Urothelium cell line (cell line): Measurements from ENCODE around the gene MCCC2.
"Not testable (repeated sequence)": the region's sequence is repeated elsewhere in the genome, so short reads cannot be mapped to it uniquely, and the experiment has no call there.

Experiments
- DNase-seq: peaks from one replicate; pipeline ENCODE4 v3.0.0; 2011; ENCODE audit warnings: low spot score, mixed read lengths
- FAIRE-seq: peaks from 2 replicates; lab custom pipeline; 2011; peaks lifted over from hg19 to GRCh38; lab: Jason Lieb, UNC

MCCC2 gene

DNA sequence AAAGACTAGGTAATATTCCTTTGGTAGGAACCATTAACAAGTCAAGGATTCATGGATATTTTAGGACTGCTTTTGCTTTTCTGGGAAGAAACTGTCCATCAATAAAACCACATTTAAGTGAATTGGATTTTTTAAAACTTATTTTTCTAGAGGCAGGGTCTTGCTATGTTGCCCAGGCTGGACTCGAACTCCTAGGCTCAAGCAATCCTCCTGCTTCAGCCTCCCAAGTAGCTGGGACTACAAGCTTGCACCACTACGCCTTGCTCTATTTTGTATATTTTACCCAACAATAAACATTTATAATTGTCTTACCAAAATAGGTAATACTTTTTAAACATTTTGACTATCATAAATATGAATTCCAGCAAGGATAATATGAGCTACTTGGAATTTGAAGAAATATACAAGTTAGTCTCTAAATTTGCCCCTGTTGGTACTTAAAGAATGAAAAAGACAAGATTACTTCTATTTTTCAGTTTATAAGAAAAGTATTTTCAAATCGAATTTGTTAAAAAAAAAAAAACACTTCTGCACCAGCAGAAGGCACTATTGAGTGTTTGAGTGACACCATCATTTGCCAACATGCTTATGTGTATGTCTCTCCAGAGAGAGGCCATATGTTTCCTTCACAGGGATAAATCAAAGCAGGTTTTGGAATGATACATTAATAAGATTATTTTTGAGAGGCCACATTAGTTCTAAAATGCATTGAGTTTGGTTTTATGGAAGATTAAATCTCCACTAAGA is 71.9 kb downstream of the MCCC2 start:
- FAIRE-seq, result no peak

GRCh38 chr5:71662381-71662780 is 75.2 kb downstream of the MCCC2 start:
- no peak for FAIRE-seq
- no peak for DNase-seq

More for the DNA sequence above, 71.9 kb downstream of the MCCC2 start:
- no peak for DNase-seq

DNA sequence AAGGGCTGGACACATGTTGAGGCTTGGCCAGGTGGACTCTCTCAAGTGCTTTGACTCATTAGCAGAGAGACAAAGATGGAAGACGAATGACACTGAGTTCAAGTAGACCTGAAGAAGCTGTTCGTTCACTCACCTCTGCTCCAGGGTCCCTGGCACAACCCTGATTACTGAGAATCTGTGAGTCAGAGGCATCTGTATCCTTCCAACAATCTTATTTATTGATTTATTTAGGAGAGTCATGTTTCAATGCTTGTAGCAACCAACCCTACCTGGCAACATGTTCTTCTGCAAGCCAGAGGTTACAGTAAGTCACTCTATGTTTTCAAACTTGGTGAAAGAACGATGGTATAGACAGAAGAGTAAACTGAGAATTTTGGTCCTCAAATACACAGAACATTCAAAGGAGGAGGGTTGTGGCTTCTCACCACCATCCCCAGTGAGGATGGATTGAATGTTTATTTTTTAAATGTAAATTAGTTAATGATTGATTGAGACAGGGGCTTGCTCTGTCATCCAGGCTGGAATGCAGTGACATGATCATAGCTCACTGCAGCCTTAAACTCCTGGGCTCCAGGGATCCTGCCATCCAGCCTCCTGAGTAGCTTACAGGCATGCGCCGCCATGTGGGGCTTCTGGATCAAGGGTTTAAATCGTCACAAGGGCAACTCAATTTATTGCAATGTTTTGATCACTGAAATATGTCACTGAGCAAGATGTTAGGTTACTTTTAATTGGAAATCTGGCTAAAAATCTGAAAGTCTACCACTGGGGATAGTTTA is 76.2 kb downstream of the MCCC2 start:
- DNase-seq (no peak), FAIRE-seq (no peak)

- not testable (repeated sequence) for FAIRE-seq, DNase-seq
Measured at GRCh38 chr5:71664615-71665014, 77.5 kb downstream of the MCCC2 start.

DNA sequence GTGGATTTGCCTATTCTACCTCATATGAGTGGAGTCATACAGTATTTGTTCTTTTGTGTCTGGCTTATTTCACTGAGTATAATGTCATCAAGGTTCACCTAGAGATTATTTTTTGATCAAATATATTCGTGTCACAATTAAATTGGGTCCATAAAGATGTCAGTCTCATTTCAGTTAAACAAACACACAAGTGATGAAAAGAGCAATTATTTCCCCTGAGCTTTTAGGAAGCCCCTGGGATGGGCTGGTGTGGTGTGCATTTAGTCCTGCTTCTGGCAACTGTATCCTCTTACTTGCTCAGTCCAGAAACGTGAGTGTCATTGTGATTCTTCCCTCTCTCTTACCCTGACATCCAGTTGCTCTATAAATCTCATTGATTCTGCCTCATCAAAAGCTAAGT is 79.2 kb downstream of the MCCC2 start:
- FAIRE-seq (no peak), DNase-seq (no peak)

- FAIRE-seq (no peak), DNase-seq (no peak)
Measured at GRCh38 chr5:71677977-71678376, 90.8 kb downstream of the MCCC2 start.

- DNase-seq, result no peak
- no peak for FAIRE-seq
Measured at GRCh38 chr5:71679714-71680113, 92.6 kb downstream of the MCCC2 start.

DNA sequence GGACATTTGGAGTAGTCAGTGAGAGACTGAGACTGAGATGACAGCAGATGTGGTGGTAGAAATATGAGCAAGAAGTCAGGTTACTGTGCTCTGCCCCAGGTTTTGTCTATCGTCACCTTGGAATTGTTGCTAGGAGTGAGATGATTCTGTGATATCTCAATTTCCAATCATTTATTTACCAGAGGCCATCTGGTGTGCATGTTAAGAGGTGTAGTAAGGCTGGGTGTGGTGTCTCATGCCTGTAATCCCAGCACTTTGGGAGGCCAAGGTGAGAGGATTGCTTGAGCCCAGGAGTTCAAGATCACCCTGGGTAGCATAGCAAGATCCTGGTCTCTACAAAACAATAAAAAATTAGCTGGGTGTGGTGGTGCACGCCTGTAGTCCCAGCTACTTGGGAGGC is 93.4 kb downstream of the MCCC2 start:
- DNase-seq (no peak), FAIRE-seq (no peak)

GRCh38 chr5:71681296-71681695 is 94.2 kb downstream of the MCCC2 start:
- FAIRE-seq (no peak), DNase-seq (no peak)

- DNase-seq (no peak), FAIRE-seq (no peak)
Measured at GRCh38 chr5:71684309-71684708, 97.2 kb downstream of the MCCC2 start.

DNA sequence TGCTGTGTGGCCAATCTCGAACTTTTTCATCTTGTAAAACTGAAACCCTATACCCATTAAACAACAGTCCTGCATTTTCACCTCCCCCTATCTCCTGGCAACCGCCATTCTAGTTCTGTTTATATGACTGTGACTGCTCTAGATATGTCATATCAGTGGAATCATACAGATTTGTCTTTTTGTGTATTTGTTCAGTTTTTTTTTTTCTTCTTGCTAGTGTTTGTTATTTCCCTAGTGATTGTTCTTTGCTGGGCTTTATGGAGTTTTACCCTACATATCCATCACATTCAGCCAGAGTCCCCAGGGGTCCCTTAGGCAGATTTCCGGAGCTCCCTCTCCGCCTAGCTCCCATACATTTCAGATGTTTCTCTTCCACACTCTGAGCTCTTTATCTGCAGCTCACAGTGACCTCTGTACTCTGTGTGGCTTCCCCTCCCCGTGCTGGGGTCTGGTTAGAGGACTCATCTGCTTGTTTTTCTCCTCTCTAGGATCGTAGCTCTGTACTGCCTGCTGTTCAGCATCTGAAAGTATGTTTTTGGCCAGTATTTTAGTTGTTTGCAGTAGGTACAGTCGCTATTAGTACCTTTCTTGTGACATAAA is 106.8 kb downstream of the MCCC2 start:
- FAIRE-seq, result no peak
- no peak for DNase-seq

- FAIRE-seq (no peak), DNase-seq (no peak)
Measured at GRCh38 chr5:71695071-71695470, 107.9 kb downstream of the MCCC2 start.

- no peak for FAIRE-seq
- no peak for DNase-seq
Measured at GRCh38 chr5:71695595-71695994, 108.5 kb downstream of the MCCC2 start.

DNA sequence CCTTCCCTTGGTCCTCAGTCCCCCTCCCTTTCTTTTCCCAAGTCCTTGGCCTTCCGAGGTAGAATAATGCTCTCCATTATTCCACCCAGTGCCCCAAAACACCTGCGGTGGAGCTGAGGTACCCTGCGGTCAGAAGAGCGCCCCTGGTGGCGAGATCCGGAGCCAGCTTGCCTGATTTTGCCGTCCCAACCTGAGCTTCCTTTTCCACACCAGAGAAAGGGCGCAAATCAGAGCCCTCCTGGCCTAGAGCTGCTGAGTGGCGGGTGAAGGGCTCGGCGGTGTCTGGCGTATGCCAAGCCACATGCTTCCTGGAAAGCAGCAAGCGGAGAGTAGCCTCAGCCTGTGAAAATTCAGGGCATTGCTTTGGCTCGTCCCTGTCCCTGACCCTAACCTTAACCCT is 110.8 kb downstream of the MCCC2 start:
- no peak for FAIRE-seq
- DNase-seq, result no peak

DNA sequence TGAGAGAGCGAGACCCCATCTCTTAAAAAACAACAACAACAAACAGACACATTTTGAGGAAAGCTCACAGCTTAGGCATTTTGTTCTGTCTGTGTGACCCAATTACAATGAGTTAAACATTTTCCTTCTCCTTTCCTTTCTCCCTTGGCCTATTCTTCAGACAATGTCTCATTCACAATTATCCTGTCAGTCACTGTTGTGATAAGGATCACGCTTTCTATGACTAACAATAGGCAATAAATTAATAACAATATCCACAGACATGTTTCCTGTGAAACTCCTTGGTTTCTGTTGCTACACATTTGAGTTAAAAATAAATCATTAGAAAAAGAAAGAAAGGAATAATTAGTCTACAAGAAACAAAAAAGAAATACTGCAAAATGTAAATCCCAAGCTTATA is 112.1 kb downstream of the MCCC2 start:
- DNase-seq (no peak), FAIRE-seq (no peak)

DNA sequence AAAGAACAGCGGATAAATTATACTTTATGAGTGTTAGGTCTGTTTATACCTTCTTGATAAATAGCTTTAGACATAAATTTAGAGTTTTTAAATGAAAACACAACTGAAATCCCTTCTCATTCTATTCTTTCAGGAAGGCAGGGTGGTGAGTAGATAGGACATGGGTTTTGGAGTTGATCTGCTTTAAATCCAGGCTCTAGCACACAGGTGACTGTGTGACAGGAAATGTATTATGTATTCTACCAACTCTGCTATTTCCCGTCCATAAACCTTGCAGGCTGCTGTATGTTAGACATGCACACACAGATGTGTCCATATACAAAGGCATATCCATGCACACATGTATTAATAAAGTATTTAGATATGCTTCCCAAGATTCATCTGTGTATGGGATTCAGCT is 112.6 kb downstream of the MCCC2 start:
- FAIRE-seq (no peak), DNase-seq (no peak)

- no peak for FAIRE-seq
Measured at GRCh38 chr5:71700803-71701202, 113.7 kb downstream of the MCCC2 start.

GRCh38 chr5:71701407-71701806 is 114.3 kb downstream of the MCCC2 start:
- no peak for FAIRE-seq
- no peak for DNase-seq

More at GRCh38 chr5:71700803-71701202, 113.7 kb downstream of the MCCC2 start:
- DNase-seq, result no peak

DNA sequence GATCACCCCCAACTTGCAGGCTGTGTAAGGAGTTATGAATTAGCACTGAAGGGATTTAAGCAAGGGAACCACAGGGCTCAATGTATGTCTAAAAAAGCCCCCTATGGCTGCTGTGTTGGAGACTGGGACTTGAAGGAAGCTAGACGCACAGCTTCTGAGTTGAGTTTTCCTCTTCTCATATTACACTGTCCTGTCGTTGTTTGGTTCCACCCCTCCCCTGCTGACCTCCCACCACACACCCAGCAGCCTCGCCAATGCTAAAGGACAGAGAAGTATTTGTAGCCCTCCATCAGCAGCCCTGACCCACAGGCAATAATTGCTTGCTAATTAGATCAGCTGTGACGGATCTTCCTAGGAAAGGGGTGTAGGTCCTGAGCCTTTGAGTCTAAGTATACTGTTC is 116.8 kb downstream of the MCCC2 start:
- FAIRE-seq (no peak), DNase-seq (no peak)

GRCh38 chr5:71705421-71705820 is 118.3 kb downstream of the MCCC2 start:
- FAIRE-seq (no peak), DNase-seq (no peak)

- no peak for DNase-seq
- no peak for FAIRE-seq
Measured at GRCh38 chr5:71706906-71707305, 119.8 kb downstream of the MCCC2 start.
